Thymus (tissue), 11 donors: Measurements from ENCODE around the gene NRROS. TPM values are rescaled to one million over a fixed set of nuclear protein-coding genes. Genes with fewer than 3 reads are reported as not detected.

Source experiments
- DNase-seq, 9 donors: peaks; one replicate each; pipeline ENCODE4 v3.0.0-alpha.2; 2013; ENCODE audit warnings: low spot score in 9 of 9, low read depth in 6 of 9, missing footprints in 1 of 9
- H3K27ac ChIP-seq, 2 donors: one replicate each; pipeline ENCODE4 v1.5.1; 2013; ENCODE audit warnings: control low read depth in 1 of 2, low read depth in 1 of 2, low read length in 1 of 2, mild to moderate bottlenecking in 1 of 2, moderate library complexity in 1 of 2
- H3K27me3 ChIP-seq, 2 donors: one replicate each; pipeline ENCODE4 v1.5.1; 2013; ENCODE audit warnings: low read length in 1 of 2; ENCODE audit not compliant: control insufficient read depth in 2 of 2, insufficient read depth in 1 of 2
- H3K36me3 ChIP-seq, 2 donors: one replicate each; pipeline ENCODE4 v1.5.1; 2013; ENCODE audit warnings: low read length in 1 of 2, mild to moderate bottlenecking in 1 of 2, moderate library complexity in 1 of 2; ENCODE audit not compliant: control insufficient read depth in 2 of 2, insufficient read depth in 2 of 2
- H3K4me1 ChIP-seq, 2 donors: one replicate each; pipeline ENCODE4 v1.5.1; 2013; ENCODE audit warnings: low read length in 2 of 2; ENCODE audit not compliant: control insufficient read depth in 2 of 2, insufficient read depth in 2 of 2
- H3K4me3 ChIP-seq, 2 donors: one replicate each; pipeline ENCODE4 v1.5.1; 2013; ENCODE audit warnings: low read length in 2 of 2, control low read depth in 1 of 2, mild to moderate bottlenecking in 1 of 2
- H3K9me3 ChIP-seq, 2 donors: one replicate each; pipeline ENCODE4 v1.5.1; 2013; ENCODE audit warnings: low read length in 1 of 2, mild to moderate bottlenecking in 1 of 2; ENCODE audit not compliant: control insufficient read depth in 2 of 2, insufficient read depth in 1 of 2
- WGBS: extraction: QIAGEN DNeasy Blood & Tissue Kit; methylation state at CpG from one replicate; pipeline ENCODE4 v1.1.7; 2013; 5-methylcytosine and 5-hydroxymethylcytosine counted together
- polyA plus RNA-seq: library from polyadenylated mRNA; stranded (reverse); fragments of 200-250 nt; gene quantifications from one replicate; pipeline ENCODE4 v1.2.3, GENCODE V29; 2013
- total RNA-seq: library from RNA; stranded (reverse); fragments of 120-200 nt; gene quantifications from one replicate; pipeline ENCODE4 v1.2.4, GENCODE V29; 2013
- donor health status: healthy.

NRROS gene
- total and polyA plus RNA-seq, 2 donors = 5.2 to 6.3 TPM

- H3K4me1 ChIP-seq = peaks cover 0 to 3% of the 10 kb centered on the region in 2 donors
- no peaks in the 10 kb centered on the region for H3K27me3 ChIP-seq
- no peak overlapping the region for H3K4me3 ChIP-seq
- H3K36me3 ChIP-seq = no peaks in the 10 kb centered on the region
- no peaks in the 10 kb centered on the region for H3K9me3 ChIP-seq
- DNase-seq = no peak
- no peak overlapping the region for H3K27ac ChIP-seq
- WGBS = 95% methylated on average over 1 of the region's 1 CpG
Measured at GRCh38 chr3:196677931-196678330, 38.4 kb downstream of the NRROS start.

- peak overlapping the region in 1 of 2 donors; percentile 26 for H3K4me3 ChIP-seq
- no peaks in the 10 kb centered on the region for H3K36me3 ChIP-seq
- no peaks in the 10 kb centered on the region for H3K27me3 ChIP-seq
- peak; percentile 33 to 85 (median 66) for DNase-seq
- peaks cover 0 to 3% of the 10 kb centered on the region in 2 donors for H3K9me3 ChIP-seq
- H3K27ac ChIP-seq = peak overlapping the region in 1 of 2 donors; percentile 7
- peaks cover 4 to 12% of the 10 kb centered on the region in 2 donors for H3K4me1 ChIP-seq
- WGBS = 38% methylated on average over 24 of the region's 24 CpGs
Measured at GRCh38 chr3:196684548-196685407, 45.3 kb downstream of the NRROS start.

- Histone ChIP-seq H3K27me3 (no peaks in the 10 kb centered on the region), H3K27ac (no peak overlapping the region), H3K4me1 (peaks cover 4 to 12% of the 10 kb centered on the region in 2 donors), H3K36me3 (no peaks in the 10 kb centered on the region), H3K9me3 (peaks cover 0 to 3% of the 10 kb centered on the region in 2 donors), H3K4me3 (no peak overlapping the region)
- WGBS = 92% methylated on average over 2 of the region's 2 CpGs
- no peak for DNase-seq
Measured at GRCh38 chr3:196686436-196686835, 46.9 kb downstream of the NRROS start.

- H3K36me3 ChIP-seq = no peaks in the 10 kb centered on the region
- DNase-seq = no peak
- WGBS = 40% methylated on average over 5 of the region's 5 CpGs
- peaks cover 4 to 12% of the 10 kb centered on the region in 2 donors for H3K4me1 ChIP-seq
- H3K27ac ChIP-seq = no peak overlapping the region
- H3K9me3 ChIP-seq = peaks cover 0 to 2% of the 10 kb centered on the region in 2 donors
- no peak overlapping the region for H3K4me3 ChIP-seq
- H3K27me3 ChIP-seq = no peaks in the 10 kb centered on the region
Measured at GRCh38 chr3:196688349-196688748, 48.9 kb downstream of the NRROS start.

- Histone ChIP-seq H3K27ac (no peak overlapping the region), H3K9me3 (peaks cover 0 to 4% of the 10 kb centered on the region in 2 donors), H3K36me3 (no peaks in the 10 kb centered on the region), H3K4me1 (peaks cover 0 to 4% of the 10 kb centered on the region in 2 donors), H3K4me3 (no peak overlapping the region), H3K27me3 (no peaks in the 10 kb centered on the region)
- no peak for DNase-seq
- 97% methylated on average over 17 of the region's 17 CpGs for WGBS
Measured at GRCh38 chr3:196689941-196690660, 50.6 kb downstream of the NRROS start.

GRCh38 chr3:196691386-196691785, 51.9 kb downstream of the NRROS start:
- no peaks in the 10 kb centered on the region for H3K27me3 ChIP-seq
- H3K36me3 ChIP-seq = no peaks in the 10 kb centered on the region
- peaks cover 0 to 3% of the 10 kb centered on the region in 2 donors for H3K4me1 ChIP-seq
- peaks cover 0 to 8% of the 10 kb centered on the region in 2 donors for H3K9me3 ChIP-seq
- no peak overlapping the region for H3K27ac ChIP-seq
- WGBS = 84% methylated on average over 8 of the region's 8 CpGs
- DNase-seq = no peak
- H3K4me3 ChIP-seq = no peak overlapping the region

GRCh38 chr3:196694202-196694638, 54.7 kb downstream of the NRROS start:
- Histone ChIP-seq H3K9me3 (peaks cover 0 to 8% of the 10 kb centered on the region in 2 donors), H3K27me3 (no peaks in the 10 kb centered on the region), H3K4me1 (peaks cover 0 to 3% of the 10 kb centered on the region in 2 donors), H3K36me3 (no peaks in the 10 kb centered on the region), H3K4me3 (no peak overlapping the region), H3K27ac (no peak overlapping the region)
- peak in 1 of 9 donors; percentile 38 for DNase-seq
- 0% methylated on average over 1 of the region's 1 CpG for WGBS

GRCh38 chr3:196694941-196695848, 55.7 kb downstream of the NRROS start:
- WGBS = 95% methylated on average over 17 of the region's 17 CpGs
- H3K27me3 ChIP-seq = no peaks in the 10 kb centered on the region
- H3K4me3 ChIP-seq = no peak overlapping the region
- no peaks in the 10 kb centered on the region for H3K36me3 ChIP-seq
- DNase-seq = no peak
- H3K27ac ChIP-seq = peak overlapping the region in 1 of 2 donors; percentile 52
- peaks cover 0 to 3% of the 10 kb centered on the region in 2 donors for H3K4me1 ChIP-seq
- H3K9me3 ChIP-seq = peaks cover 0 to 8% of the 10 kb centered on the region in 2 donors
